NCI-H226 (cell line): Measurements from ENCODE around the gene REC8.

ENCODE experiments used
- DNase-seq: peaks from one replicate; pipeline ENCODE4 v3.0.0-alpha.2; 2015

The REC8 gene

DNA sequence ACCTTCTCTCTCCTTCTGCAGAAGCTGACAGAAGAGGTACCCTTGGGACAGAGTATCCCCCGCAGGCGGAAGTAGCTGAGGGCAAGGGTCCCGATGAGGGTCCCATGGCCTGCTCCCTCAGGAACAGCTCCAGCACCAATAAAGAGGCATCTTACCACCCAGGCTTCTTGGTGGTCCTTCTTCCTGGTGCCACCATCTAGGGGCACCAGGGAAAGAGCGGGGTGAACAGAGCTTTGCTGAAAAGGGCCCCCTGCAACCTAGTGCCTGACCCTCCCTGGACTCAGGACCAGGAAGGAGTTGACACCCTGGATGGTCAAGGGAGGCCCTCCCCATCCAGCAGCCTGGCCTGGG, 11.4 kb upstream of the REC8 start:
- DNase-seq = no peak

DNA sequence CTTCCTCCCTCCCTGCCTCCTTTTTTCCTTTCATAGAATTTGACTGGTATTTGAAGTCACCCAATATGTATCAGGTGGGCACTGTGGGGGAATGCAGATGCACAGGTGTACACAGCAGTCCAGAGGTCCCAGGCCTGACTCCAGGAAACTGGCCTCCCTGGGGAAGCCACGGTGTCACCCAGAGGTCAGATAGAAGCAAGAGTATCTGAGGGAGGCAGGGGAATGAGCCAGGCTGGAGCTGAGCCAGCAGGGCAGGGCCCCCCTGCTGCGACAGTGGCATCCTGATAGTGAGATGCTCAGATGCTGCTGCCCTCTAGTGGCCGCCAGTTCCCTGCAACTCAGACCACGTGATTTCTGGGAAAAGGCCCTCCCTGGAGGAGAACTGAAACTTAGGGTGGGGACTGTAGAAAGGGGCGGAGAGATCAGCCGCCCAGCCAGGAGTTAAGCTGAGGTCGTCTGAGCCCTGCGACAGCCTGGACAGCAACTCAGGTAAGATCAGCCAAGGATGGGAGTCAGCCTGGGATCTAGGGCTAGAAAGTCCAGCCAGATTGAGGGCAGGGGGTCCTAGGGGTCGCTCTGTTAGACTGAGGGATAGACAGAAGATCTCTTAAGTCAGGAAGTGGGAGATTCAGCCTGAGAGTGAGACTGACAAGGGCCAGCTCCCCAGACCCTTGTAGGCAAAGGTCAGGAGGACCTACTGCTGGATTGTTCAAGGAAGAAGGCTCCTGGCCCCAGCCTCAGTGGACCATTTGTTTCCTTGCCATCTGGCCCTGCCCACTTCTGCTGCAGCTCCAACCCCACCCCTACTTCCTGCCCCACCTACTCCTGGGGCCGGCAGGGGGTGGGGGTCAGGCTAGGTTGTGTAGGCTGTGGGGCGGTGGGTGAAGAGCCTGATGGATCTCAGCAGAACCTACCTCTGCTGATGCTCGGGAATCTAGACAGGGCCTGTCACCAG, 10.8 kb upstream of the REC8 start, which contains the start of gene IRF9:
IRF9 (plus strand) TSS at position 416 of the 955 bp plus-strand sequence. CDS start 880 bp downstream, outside the sequence.
- DNase-seq = peak; percentile 87

DNA sequence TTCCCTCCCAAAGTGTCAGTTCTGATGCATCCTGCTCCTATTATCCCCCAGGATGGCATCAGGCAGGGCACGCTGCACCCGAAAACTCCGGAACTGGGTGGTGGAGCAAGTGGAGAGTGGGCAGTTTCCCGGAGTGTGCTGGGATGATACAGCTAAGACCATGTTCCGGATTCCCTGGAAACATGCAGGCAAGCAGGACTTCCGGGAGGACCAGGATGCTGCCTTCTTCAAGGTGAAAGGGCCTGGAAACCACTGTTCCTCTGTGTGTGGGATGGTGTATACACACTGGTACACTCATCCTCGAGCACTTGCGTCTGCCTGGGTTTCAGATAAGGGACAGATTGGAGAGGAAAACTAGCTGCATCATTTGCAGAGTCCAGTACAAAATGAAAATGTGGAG, 9.8 kb upstream of the REC8 start:
- DNase-seq = peak; percentile 65

DNA sequence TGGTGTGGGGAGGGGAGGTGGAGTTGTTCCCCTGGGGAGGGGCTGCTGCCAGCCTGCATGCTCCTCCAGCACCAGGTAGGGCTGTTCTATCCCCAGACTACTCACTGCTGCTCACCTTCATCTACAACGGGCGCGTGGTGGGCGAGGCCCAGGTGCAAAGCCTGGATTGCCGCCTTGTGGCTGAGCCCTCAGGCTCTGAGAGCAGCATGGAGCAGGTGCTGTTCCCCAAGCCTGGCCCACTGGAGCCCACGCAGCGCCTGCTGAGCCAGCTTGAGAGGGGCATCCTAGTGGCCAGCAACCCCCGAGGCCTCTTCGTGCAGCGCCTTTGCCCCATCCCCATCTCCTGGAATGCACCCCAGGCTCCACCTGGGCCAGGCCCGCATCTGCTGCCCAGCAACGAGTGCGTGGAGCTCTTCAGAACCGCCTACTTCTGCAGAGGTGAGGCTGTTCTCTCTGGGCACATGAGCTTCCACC, 7.3 kb upstream of the REC8 start:
- no peak for DNase-seq

DNA sequence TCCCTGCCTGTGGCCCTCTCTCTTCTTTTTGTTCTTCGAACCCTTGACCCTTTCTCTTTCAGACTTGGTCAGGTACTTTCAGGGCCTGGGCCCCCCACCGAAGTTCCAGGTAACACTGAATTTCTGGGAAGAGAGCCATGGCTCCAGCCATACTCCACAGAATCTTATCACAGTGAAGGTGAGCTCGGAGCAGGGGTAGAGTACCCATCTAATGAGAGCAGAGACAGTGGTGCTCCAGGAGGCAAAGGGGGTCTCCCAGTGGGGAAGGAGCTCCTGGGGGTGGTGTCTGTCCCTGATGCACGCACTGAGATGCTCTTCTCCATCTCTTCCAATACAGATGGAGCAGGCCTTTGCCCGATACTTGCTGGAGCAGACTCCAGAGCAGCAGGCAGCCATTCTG, 6.1 kb upstream of the REC8 start:
- no peak for DNase-seq

DNA sequence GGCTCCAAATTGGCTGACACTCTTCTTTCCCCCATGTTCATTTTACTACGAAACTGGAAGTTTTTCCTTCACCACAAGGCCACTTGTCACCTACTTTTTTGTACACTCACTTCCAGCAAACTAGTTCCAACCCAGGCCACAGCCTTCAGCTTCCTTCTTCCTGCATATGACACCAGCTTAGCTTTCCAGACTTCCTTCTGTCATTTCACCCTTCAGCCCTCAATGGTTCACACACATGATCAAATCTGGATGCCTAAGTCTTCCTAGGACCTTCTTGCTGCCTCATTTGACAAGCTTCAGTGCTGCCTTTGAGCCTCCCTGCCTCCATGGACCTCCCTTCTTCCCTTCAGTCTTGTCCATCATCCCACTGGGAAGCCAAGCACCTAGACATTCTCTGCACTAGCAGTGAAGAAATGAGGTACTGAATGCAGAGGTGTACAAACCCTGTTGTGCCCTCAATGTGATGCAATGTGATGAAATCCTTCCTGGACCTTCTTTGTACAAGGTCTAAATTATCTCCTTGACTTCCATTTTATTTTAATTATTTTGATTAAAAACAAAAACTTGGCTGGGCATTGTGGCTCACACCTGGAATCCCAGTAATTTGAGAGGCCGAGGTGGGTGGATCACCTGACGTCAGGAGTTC, 4.3 kb upstream of the REC8 start:
- DNase-seq = no peak

GRCh38 chr14:24172261-24172860, 481 bp downstream of the REC8 start:
- DNase-seq = peak; percentile 12

GRCh38 chr14:24172871-24173281, 996 bp downstream of the REC8 start:
- no peak for DNase-seq

- no peak for DNase-seq
Measured at GRCh38 chr14:24176599-24176998, 4.7 kb downstream of the REC8 start.

DNA sequence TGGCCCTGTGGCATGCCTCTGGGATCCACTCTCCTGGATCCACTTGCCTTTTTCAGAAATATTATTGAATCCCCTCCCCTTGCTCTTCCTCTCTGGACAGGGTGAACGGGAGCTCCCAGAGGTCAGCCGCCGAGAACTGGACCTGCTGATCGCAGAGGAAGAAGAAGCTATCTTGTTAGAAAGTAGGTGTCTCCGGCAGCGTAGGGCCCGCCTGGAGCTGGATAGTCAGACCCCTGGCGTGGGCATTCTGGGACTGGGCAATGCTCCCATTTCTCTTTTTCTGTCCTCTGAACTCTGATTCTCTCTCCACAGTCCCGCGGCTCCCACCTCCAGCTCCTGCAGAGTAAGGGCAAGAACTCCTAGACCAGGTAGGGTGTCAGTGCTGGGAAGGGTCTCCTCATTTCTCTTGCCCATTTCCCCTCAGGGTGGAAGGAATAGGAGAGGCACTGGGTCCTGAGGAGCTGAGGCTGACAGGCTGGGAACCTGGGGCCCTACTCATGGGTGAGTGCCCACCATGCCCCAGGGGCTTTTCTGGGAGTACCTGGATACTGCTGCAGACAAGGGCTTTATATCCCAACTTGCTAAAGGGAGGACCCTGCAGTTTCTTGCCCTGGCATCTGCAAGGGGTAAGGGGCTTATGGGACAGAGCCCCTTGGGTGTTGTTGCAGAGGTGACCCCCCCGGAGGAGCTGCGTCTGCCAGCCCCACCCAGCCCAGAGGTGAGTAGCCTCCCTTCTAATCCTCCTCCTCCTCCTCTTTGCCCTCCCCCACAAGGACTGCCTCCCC, 5.4 kb downstream of the REC8 start:
- no peak for DNase-seq

GRCh38 chr14:24177891-24178290, 6.0 kb downstream of the REC8 start:
- DNase-seq = no peak

DNA sequence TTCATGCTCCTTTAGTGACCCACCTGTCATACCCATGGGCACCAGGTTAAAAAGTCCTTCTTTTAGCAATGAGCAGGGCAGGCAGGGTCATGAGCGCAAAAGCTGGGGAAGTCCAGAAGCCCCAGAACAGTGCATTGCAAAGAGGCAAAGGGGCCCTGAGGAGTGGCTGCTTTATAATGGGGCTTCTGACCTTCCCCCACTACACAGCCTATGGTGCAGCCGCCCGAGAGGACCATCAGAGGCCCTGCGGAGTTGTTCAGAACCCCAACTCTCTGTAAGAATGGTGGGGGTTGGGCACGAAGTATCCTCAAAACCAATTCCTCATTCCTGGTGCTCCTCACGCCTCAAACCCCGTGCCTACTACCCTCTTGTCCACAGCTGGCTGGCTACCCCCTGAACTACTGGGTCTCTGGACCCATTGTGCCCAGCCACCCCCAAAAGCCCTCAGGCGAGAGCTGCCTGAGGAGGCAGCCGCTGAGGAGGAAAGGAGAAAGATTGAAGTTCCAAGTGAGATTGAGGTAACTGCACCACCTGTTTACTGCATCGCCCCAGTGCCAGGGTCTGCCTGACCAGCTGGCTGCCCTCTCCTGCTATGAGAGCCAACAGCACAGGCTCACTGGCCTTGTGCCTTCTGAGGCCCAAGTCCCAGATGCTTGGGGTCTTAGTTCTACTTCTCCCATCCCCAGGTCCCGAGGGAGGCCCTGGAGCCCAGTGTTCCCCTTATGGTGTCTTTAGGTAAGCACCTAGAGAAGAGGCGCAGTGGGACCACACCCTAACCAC, 6.7 kb downstream of the REC8 start:
- no peak for DNase-seq

DNA sequence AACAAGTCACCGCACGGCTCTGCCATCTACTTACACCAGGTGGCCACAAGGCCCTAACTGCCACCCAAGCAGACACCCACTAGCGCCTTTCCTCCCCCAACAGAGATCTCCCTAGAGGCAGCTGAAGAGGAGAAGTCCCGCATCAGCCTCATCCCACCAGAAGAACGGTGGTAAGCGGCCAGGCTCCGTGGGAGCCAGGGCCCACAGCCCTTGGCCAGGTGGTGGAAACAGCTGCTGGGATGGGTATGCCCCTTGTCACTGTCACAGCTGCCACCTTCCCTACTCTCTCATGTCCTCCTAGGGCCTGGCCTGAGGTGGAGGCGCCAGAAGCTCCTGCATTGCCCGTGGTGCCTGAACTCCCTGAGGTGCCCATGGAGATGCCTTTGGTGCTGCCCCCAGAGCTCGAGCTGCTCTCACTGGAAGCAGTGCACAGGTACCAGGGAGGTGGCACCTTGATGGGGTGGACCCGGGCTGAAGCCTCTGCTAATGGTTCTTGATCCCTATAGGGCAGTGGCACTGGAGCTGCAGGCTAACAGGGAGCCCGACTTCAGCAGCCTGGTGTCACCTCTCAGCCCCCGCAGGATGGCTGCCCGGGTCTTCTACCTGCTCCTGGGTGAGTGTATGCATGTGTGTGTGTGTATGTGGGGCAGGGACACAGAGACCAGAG, 7.5 kb downstream of the REC8 start:
- DNase-seq = no peak

- peak; percentile 25 for DNase-seq
Measured at GRCh38 chr14:24179961-24180796, 8.3 kb downstream of the REC8 start.

DNA sequence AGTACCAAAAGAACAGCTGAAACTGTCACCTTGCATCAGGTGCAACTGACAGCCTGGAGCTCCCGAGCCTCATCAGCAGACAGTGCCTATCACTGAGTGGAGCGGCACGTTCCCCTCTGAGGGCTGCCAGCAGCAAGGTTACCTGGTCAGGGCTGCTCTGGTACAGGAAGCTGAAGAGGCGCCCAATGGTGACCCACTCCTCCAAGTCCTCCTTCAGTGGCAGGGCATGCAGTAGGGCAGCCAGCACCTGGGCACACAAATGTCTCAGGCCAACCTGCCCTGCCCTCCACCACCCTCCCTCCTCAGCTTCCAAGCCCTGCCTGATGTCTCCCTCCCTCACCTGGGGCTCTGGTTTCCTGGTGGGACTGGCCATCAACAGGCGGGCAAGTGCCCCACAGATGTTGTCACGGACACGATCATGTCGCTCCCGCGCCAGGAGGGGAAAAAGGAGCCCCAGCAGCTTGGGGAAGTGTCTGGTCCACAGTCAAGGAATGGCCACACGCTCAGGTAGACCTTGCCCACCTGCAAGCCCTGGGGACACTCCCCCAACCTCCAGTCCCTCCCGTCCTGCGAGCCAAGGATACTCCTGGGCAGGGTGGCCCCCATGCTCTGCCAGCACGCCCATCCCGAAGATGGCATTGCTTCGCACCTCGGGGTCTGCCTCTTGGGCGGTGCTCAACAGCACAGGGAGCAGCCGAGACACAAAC, 9.6 kb downstream of the REC8 start:
- DNase-seq = no peak

GRCh38 chr14:24182110-24182882, 10.4 kb downstream of the REC8 start:
- no peak for DNase-seq

- no peak for DNase-seq
Measured at GRCh38 chr14:24183014-24183481, 11.2 kb downstream of the REC8 start.

DNA sequence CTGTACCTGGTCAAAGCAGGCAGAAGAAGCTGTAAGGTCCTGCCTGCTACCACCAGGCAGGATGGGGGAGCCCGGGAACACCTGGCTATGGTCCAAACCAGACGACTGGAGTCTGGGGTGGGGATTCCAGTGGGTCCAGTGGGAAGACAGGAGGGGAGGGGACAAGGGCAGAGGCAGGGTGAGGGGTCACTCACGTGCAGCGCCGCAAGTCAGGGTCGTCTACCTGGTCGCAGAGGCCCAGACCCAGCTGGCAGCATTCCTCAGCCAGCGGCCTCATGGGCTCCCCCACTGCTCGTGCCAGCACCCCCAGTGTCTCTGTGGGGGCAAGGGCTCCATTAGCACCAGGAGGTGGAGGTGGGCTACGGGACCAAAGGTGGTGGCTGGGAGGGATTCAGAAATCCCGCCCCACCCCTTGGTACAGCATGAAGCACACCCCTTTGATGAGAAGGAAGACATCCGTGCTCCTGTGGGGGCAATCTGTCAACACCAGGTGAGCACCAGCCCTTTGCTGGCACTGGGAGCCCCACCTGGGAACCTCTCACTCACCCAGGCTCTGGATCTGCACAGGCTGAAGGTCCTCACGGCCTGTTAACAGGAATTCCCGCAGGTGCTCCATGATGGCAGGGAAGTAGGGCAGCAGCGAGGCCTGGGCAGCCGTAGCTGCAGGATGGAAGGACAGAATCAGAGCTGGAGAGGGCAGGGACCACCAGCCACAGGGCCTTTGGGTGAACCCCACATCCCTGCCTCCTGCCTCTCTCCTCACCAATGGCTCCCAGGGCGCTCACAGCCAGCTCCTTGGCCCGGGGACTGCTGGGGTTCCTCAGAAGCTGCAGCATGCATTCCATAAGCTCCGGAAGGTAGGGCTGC, 12.5 kb downstream of the REC8 start:
- DNase-seq = no peak
